Measurements from ENCODE around the gene ZNHIT2.

- TF ChIP-seq CTCF (conservative IDR thresholded peaks at IDR 0.05) = no peak
- no peak for TF ChIP-seq ZFX (IDR thresholded peaks at IDR 0.05)
These were observed 16.2 kb upstream of the ZNHIT2 start for GRCh38 chr11:65133724-65134123.

All from C4-2B (cell line).